A549 (cell line): ENCODE data around the gene ANKRD65. TPM values are rescaled to one million over a fixed set of nuclear protein-coding genes. Genes with fewer than 3 reads are reported as not detected.

Experiments
- ATAC-seq, 2 experiments: fragments of 200-7000 bp in 1 of 2; fragments of >200 bp in 1 of 2; cut with Nextera tagmentation in 1 of 2; cut with Tn5 transposase in 1 of 2; 3 replicates each; pipeline versions ENCODE4 v1.8.0 to v1.9.1; 2018 to 2020; ENCODE audit warnings: mild to moderate bottlenecking in 1 of 2, moderate library complexity in 1 of 2
- CTCF ChIA-PET: fragments of 300-600 bp; sonication (Branson Sonifier 250); formaldehyde crosslinking; extraction: SDS; loops from one replicate; lab custom pipeline; 2021; ENCODE audit warnings: antibody characterized with exemption, inconsistent platforms; lab: Yijun Ruan, JAX
- POLR2A ChIA-PET: fragments of 350-600 bp; formaldehyde crosslinking; extraction: SDS; loops from one replicate; lab custom pipeline; 2021; ENCODE audit warnings: antibody characterized with exemption, inconsistent platforms; lab: Yijun Ruan, JAX
- DNase-seq, 2 experiments: peaks; one replicate each; pipeline versions ENCODE4 v3.0.0 to v3.0.0-alpha.2; 2011 to 2016; ENCODE audit warnings: low read depth in 1 of 2, low spot score in 1 of 2
- FAIRE-seq: peaks from 2 replicates; lab custom pipeline; 2011; peaks lifted over from hg19 to GRCh38; lab: Jason Lieb, UNC
- H3K27ac ChIP-seq, 2 experiments: fragments of >200 bp; sonication (Bioruptor Twin); formaldehyde crosslinking; 3 replicates each; pipeline ENCODE4 v1.5.1; 2016 to 2017
- H3K4me1 ChIP-seq: fragments of >200 bp; sonication (Bioruptor Twin); formaldehyde crosslinking; 3 replicates; pipeline ENCODE4 v1.6.1; 2016
- H3K4me2 ChIP-seq: fragments of >200 bp; sonication (Bioruptor Twin); formaldehyde crosslinking; 3 replicates; pipeline ENCODE4 v1.6.1; 2016
- H3K4me3 ChIP-seq: fragments of >200 bp; sonication (Bioruptor Twin); formaldehyde crosslinking; 3 replicates; pipeline ENCODE4 v1.5.1; 2016
- H3K9me3 ChIP-seq: fragments of >200 bp; sonication (Bioruptor Twin); formaldehyde crosslinking; 3 replicates; pipeline ENCODE4 v1.6.1; 2016
- CBX8 ChIP-seq: fragments of 200-600 bp; sonication (generic); IDR thresholded peaks from 2 replicates; pipeline ENCODE4 v1.6.1; 2016
- CEBPB ChIP-seq, 2 experiments: fragments of >200 bp in 1 of 2; sonication (Bioruptor Twin) in 1 of 2; formaldehyde crosslinking in 1 of 2; IDR thresholded peaks; 2 replicates each; pipeline ENCODE4 v1.6.1; 2012 to 2016
- EHF ChIP-seq: fragments of 250-450 bp; sonication (Bioruptor Pico); IDR thresholded peaks from 2 replicates; pipeline ENCODE4 v1.5.0; 2020; ENCODE audit warnings: mild to moderate bottlenecking
- FOSL2 ChIP-seq, 2 experiments: fragments of 450-650 bp in 1 of 2; fragments of >200 bp in 1 of 2; sonication (Bioruptor Twin) in 1 of 2; formaldehyde crosslinking; IDR thresholded peaks; 2 replicates each; pipeline versions ENCODE4 v1.5.0 to v1.6.1; 2016 to 2020; ENCODE audit warnings: mild to moderate bottlenecking in 1 of 2, moderate library complexity in 1 of 2
- HDAC2 ChIP-seq: fragments of 200-600 bp; sonication (generic); IDR thresholded peaks from 2 replicates; pipeline ENCODE4 v1.6.1; 2016
- HEYL ChIP-seq: fragments of 250-450 bp; sonication (Bioruptor Pico); IDR thresholded peaks from 2 replicates; pipeline ENCODE4 v1.8.0; 2021; ENCODE audit warnings: mild to moderate bottlenecking, moderate library complexity
- HOXA7 ChIP-seq: fragments of 250-450 bp; sonication (Bioruptor Pico); IDR thresholded peaks from 2 replicates; pipeline ENCODE4 v1.5.0; 2020; ENCODE audit warnings: mild to moderate bottlenecking, moderate library complexity
- HOXB13 ChIP-seq: fragments of 250-450 bp; sonication (Bioruptor Pico); IDR thresholded peaks from 2 replicates; pipeline ENCODE4 v1.5.0; 2020; ENCODE audit warnings: low read depth, mild to moderate bottlenecking, moderate library complexity
- HOXB5 ChIP-seq: fragments of 250-450 bp; sonication (Bioruptor Pico); IDR thresholded peaks from 2 replicates; pipeline ENCODE4 v1.5.0; 2020; ENCODE audit warnings: mild to moderate bottlenecking, moderate library complexity
- JUN ChIP-seq, 2 experiments: fragments of >200 bp; sonication (Bioruptor Twin); formaldehyde crosslinking; IDR thresholded peaks; 2 replicates in 1 of 2; 3 replicates in 1 of 2; pipeline ENCODE4 v1.6.1; 2016 to 2017
- KDM1A ChIP-seq: fragments of 200-600 bp; sonication (generic); IDR thresholded peaks from 2 replicates; pipeline ENCODE4 v1.6.1; 2016; ENCODE audit warnings: low read depth, mild to moderate bottlenecking
- MAZ ChIP-seq: fragments of 150-350 bp; IDR thresholded peaks from 2 replicates; pipeline ENCODE4 v1.6.1; 2014; ENCODE audit warnings: antibody characterized with exemption, low read depth, low read length, borderline replicate concordance
- NFE2L2 ChIP-seq: fragments of 150-350 bp; conservative IDR thresholded peaks from 2 replicates; pipeline ENCODE4 v1.6.1; 2014; ENCODE audit warnings: low read length
- POLR2A ChIP-seq: IDR thresholded peaks from 2 replicates; pipeline ENCODE4 v1.6.1; 2012; ENCODE audit warnings: mild to moderate bottlenecking, low read length
- RAD21 ChIP-seq, 2 experiments: fragments of >200 bp in 1 of 2; sonication (Bioruptor Twin) in 1 of 2; formaldehyde crosslinking in 1 of 2; IDR thresholded peaks in 1 of 2; conservative IDR thresholded peaks in 1 of 2; 2 replicates in 1 of 2; 3 replicates in 1 of 2; pipeline ENCODE4 v1.6.1; 2012 to 2018; ENCODE audit warnings: inconsistent platforms in 1 of 2
- RARB ChIP-seq: fragments of 250-450 bp; sonication (Bioruptor Pico); IDR thresholded peaks from 2 replicates; pipeline ENCODE4 v1.8.0; 2021; ENCODE audit warnings: mild to moderate bottlenecking, moderate library complexity
- RCOR1 ChIP-seq: fragments of 150-350 bp; IDR thresholded peaks from 2 replicates; pipeline ENCODE4 v1.6.1; 2014; ENCODE audit warnings: antibody characterized with exemption, low read length, low read depth
- SREBF2 ChIP-seq: fragments of 450-650 bp; IDR thresholded peaks from 2 replicates; pipeline ENCODE4 v1.6.1; 2014; ENCODE audit warnings: mild to moderate bottlenecking, moderate library complexity
- TFCP2L1 ChIP-seq: fragments of 250-450 bp; sonication (Bioruptor Pico); IDR thresholded peaks from 2 replicates; pipeline ENCODE4 v1.5.0; 2021; ENCODE audit warnings: mild to moderate bottlenecking
- TP53 ChIP-seq: fragments of 250-450 bp; sonication (Bioruptor Pico); IDR thresholded peaks from 2 replicates; pipeline ENCODE4 v1.5.0; 2021; ENCODE audit warnings: mild to moderate bottlenecking, moderate library complexity
- ZFP36 ChIP-seq: fragments of 450-650 bp; IDR thresholded peaks from 2 replicates; pipeline ENCODE4 v1.6.1; 2014; ENCODE audit warnings: borderline replicate concordance; ENCODE audit not compliant: partially characterized antibody
- ZSCAN20 ChIP-seq: fragments of 250-450 bp; sonication (Bioruptor Pico); IDR thresholded peaks from 2 replicates; pipeline ENCODE4 v1.8.0; 2022; ENCODE audit warnings: mild to moderate bottlenecking, moderate library complexity
- WGBS: methylation state at CpG from one replicate; pipeline ENCODE4 v1.1.6; 2017; ENCODE audit errors: missing lambda C conversion rate; 5-methylcytosine and 5-hydroxymethylcytosine counted together
- polyA plus RNA-seq, 4 experiments: library from polyadenylated mRNA; depleted of rRNA in 3 of 4; stranded (reverse); fragments of >200 nt; fragmentation: RNase III in 1 of 4; extraction: RNeasy Plus Mini Kit Qiagen cat#74134 plus additional on column Dnase treatment in 1 of 4; gene quantifications; 2 replicates in 3 of 4; 3 replicates in 1 of 4; pipeline ENCODE4 v1.2.3, GENCODE V29; 2011 to 2017
- TF ChIP-seq, protein P1 (sequence below): IDR thresholded peaks from 2 replicates; pipeline ENCODE4 v1.6.1; 2012
- TF ChIP-seq, protein P2 (sequence below): IDR thresholded peaks from 2 replicates; pipeline ENCODE4 v1.6.1; 2012
- TF ChIP-seq, protein P3 (sequence below): IDR thresholded peaks from 2 replicates; pipeline ENCODE4 v1.6.1; 2012; ENCODE audit warnings: low read depth, borderline replicate concordance
- TF ChIP-seq, protein P4 (sequence below): fragments of 200-600 bp; sonication (generic); IDR thresholded peaks from 2 replicates; pipeline ENCODE4 v1.6.1; 2016; ENCODE audit warnings: antibody characterized with exemption, mild to moderate bottlenecking, moderate library complexity

The ANKRD65 gene
- polyA plus RNA-seq, 2 of the 4 experiments (the other 2 are of a cell fraction) = 0.05 TPM; not detected in 1

DNA sequence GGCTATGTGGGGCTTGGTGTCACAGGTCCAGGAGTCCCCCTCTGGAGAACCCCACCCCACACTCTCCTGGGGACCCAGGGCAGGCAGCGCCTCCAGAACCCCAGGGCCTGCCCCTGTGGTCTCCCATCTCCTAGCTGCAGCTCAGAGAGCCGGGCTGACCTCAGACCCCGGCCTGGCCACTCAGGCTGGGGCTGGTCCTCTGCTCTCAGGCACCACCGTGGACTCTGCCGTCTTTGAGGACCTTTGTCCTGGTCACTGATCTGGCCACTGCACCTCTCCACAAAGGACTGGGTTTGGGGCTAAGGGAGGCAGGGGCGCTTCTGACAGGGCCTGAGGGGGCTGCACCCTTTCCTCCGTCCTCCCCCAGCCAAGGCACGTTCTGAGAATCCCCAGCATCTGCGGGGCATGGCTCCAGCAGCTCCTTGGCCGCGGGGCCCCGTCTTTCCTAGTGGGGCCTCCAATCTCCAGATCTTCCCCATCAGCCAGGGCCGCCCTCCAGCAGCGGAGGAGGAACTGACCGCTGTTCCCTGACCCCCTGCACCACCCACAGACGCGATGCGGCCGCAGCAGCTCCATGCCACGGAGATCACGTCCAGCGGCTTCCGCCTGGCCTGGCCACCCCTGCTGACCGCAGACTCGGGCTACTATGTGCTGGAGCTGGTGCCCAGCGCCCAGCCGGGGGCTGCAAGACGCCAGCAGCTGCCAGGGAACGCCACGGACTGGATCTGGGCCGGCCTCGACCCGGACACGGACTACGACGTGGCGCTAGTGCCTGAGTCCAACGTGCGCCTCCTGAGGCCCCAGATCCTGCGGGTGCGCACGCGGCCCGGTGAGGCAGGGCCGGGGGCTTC lies 17.7 kb upstream of the ANKRD65 start:
- TF ChIP-seq HOXB13 (CRISPR knock-in tag) (no peak), NFE2L2 (no peak), ZSCAN20 (no peak), EHF (CRISPR knock-in tag) (no peak), RAD21 (conservative IDR thresholded peaks at IDR 0.05 in 1 of 2, IDR thresholded peaks at IDR 0.05 in 1 of 2) (no peak), SREBF2 (no peak), RARB (CRISPR knock-in tag) (no peak), RCOR1 (no peak), TFCP2L1 (CRISPR knock-in tag) (no peak), HDAC2 (no peak), CEBPB (IDR thresholded peaks at IDR 0.05) (no peak), HOXB5 (no peak), HOXA7 (CRISPR knock-in tag) (no peak)
- TF ChIP-seq, protein P1, sequence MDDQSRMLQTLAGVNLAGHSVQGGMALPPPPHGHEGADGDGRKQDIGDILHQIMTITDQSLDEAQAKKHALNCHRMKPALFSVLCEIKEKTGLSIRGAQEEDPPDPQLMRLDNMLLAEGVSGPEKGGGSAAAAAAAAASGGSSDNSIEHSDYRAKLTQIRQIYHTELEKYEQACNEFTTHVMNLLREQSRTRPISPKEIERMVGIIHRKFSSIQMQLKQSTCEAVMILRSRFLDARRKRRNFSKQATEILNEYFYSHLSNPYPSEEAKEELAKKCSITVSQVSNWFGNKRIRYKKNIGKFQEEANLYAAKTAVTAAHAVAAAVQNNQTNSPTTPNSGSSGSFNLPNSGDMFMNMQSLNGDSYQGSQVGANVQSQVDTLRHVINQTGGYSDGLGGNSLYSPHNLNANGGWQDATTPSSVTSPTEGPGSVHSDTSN = no peak
- TF ChIP-seq, protein P2, sequence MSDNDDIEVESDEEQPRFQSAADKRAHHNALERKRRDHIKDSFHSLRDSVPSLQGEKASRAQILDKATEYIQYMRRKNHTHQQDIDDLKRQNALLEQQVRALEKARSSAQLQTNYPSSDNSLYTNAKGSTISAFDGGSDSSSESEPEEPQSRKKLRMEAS = no peak
- TF ChIP-seq, protein P3, sequence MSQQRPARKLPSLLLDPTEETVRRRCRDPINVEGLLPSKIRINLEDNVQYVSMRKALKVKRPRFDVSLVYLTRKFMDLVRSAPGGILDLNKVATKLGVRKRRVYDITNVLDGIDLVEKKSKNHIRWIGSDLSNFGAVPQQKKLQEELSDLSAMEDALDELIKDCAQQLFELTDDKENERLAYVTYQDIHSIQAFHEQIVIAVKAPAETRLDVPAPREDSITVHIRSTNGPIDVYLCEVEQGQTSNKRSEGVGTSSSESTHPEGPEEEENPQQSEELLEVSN = no peak
- no peak overlapping the region for H3K4me3 ChIP-seq
- WGBS = 97% methylated on average over 13 of the region's 45 CpGs
- ATAC-seq (no peak; a peak in 1 of 6 replicates), DNase-seq (no peak), FAIRE-seq (no peak)
- ChIA-PET POLR2A (interaction anchor here (1.4 kb wide), 1 partner anchor 31 kb away, joined by 4 read pairs; the partner anchor contains the start of gene MRPL20), CTCF (interaction anchor here (0.6 to 8.5 kb wide), 6 partner anchors 9 to 87 kb away, joined by 3 to 162 read pairs (median 9); no protein-coding TSS in a partner anchor)
- peak overlapping the region; percentile 71 to 83 for H3K27ac ChIP-seq
- peaks cover 31% of the 10 kb centered on the region for H3K4me1 ChIP-seq
- H3K4me2 ChIP-seq = peak overlapping the region; percentile 77
- no peaks in the 10 kb centered on the region for H3K9me3 ChIP-seq

DNA sequence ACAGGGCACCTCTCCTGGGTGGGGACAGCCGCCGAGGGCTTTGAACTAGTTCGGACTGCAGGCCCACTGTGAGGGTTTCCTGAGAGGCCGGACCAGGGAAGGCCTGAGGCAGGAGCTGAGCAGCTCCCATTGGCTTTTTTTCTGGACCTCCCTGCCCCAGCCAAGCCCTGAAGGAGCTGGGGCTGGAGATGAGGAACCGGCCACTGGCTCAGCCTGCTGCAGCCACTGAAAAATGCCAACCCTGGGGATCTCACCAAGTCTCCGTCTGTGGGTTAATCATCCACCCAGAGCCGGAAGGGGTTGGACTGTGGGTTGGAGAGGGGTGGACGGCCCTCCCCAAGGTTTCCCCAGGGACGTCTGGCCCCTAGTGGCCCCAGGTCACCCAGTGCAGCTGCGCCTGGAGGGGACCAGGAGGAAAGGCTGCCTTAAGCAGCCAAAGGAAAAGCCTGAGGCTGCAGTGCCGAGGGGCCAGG lies 16.9 kb upstream of the ANKRD65 start:
- ATAC-seq = peak; percentile 23 to 67; a peak in 3 of 6 replicates
- POLR2A ChIA-PET = interaction anchor here (1.4 kb wide), 1 partner anchor 31 kb away, joined by 4 read pairs; the partner anchor contains the start of gene MRPL20

DNA sequence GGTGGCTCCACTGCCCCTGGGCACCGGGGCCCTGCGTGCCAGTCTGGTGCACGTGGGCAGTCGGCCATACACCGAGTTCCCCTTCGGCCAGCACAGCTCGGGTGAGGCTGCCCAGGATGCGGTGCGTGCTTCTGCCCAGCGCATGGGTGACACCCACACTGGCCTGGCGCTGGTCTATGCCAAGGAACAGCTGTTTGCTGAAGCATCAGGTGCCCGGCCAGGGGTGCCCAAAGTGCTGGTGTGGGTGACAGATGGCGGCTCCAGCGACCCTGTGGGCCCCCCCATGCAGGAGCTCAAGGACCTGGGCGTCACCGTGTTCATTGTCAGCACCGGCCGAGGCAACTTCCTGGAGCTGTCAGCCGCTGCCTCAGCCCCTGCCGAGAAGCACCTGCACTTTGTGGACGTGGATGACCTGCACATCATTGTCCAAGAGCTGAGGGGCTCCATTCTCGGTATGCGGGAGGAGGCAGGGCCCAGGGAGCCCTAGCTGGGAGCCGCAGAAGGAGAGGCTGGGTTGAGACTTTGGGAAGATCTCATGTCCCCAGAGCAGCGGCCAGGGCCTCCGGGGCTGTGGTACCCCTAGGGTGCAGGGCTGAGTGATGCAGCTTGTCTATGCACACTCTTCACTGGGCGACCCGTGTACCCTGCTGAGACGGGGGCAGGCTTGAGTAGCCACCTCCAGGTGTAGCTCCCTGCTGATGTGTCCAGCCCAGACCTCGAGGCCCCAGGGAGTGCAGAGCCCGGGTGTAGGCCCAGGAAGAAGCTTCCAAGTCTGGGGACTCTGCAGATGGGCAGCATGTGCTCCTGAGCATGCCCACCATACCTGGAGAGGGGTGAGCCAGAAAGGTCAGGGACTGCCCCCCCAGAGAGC lies 16.2 kb upstream of the ANKRD65 start:
- peak overlapping the region; percentile 71 to 83 for H3K27ac ChIP-seq
- TF ChIP-seq KDM1A (no peak), ZFP36 (no peak), MAZ (no peak), HEYL (CRISPR knock-in tag) (no peak), EHF (CRISPR knock-in tag) (no peak), CBX8 (no peak), FOSL2 (IDR thresholded peaks at IDR 0.05) (no peak), FOSL2 (CRISPR knock-in tag; IDR thresholded peaks at IDR 0.05) (no peak)
- TF ChIP-seq, protein P4, sequence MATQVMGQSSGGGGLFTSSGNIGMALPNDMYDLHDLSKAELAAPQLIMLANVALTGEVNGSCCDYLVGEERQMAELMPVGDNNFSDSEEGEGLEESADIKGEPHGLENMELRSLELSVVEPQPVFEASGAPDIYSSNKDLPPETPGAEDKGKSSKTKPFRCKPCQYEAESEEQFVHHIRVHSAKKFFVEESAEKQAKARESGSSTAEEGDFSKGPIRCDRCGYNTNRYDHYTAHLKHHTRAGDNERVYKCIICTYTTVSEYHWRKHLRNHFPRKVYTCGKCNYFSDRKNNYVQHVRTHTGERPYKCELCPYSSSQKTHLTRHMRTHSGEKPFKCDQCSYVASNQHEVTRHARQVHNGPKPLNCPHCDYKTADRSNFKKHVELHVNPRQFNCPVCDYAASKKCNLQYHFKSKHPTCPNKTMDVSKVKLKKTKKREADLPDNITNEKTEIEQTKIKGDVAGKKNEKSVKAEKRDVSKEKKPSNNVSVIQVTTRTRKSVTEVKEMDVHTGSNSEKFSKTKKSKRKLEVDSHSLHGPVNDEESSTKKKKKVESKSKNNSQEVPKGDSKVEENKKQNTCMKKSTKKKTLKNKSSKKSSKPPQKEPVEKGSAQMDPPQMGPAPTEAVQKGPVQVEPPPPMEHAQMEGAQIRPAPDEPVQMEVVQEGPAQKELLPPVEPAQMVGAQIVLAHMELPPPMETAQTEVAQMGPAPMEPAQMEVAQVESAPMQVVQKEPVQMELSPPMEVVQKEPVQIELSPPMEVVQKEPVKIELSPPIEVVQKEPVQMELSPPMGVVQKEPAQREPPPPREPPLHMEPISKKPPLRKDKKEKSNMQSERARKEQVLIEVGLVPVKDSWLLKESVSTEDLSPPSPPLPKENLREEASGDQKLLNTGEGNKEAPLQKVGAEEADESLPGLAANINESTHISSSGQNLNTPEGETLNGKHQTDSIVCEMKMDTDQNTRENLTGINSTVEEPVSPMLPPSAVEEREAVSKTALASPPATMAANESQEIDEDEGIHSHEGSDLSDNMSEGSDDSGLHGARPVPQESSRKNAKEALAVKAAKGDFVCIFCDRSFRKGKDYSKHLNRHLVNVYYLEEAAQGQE = no peak
- TF ChIP-seq, all 56 proteins: peak for 0
- Histone ChIP-seq H3K4me2 (peak overlapping the region; percentile 77), H3K4me3 (0 out of 3 replicates have a peak overlapping the region, but pooled peaks have one; percentile 5), H3K4me1 (peaks cover 45% of the 10 kb centered on the region), H3K9me3 (no peaks in the 10 kb centered on the region)
- no peak for ATAC-seq
- CTCF ChIA-PET = interaction anchor here (0.7 to 8.5 kb wide), 4 partner anchors 8 to 65 kb away, joined by 3 to 162 read pairs (median 10); no protein-coding TSS in a partner anchor
- WGBS = 73% methylated on average over 8 of the region's 31 CpGs
- DNase-seq = no peak
- no peak for FAIRE-seq
- POLR2A ChIA-PET = no interaction called here

More for the DNA sequence above, 16.9 kb upstream of the ANKRD65 start:
- Histone ChIP-seq H3K4me1 (peaks cover 39% of the 10 kb centered on the region), H3K27ac (peak overlapping the region; percentile 71 to 83), H3K4me3 (0 out of 3 replicates have a peak overlapping the region, but pooled peaks have one; percentile 5), H3K4me2 (peak overlapping the region; percentile 77), H3K9me3 (no peaks in the 10 kb centered on the region)
- WGBS = 20% methylated on average over 3 of the region's 11 CpGs
- TF ChIP-seq JUN (IDR thresholded peaks at IDR 0.05) (no peak), RAD21 (conservative IDR thresholded peaks at IDR 0.05 in 1 of 2, IDR thresholded peaks at IDR 0.05 in 1 of 2) (no peak), TP53 (CRISPR knock-in tag) (no peak), POLR2A (peak; percentile 35; the same call in 1 of the 2 replicates)
- FAIRE-seq = no peak
- DNase-seq = peak; percentile 62 to 72
- CTCF ChIA-PET = interaction anchor here (0.6 to 8.5 kb wide), 6 partner anchors 9 to 87 kb away, joined by 3 to 162 read pairs (median 6); no protein-coding TSS in a partner anchor
